SK-N-SH (cell line): ENCODE measurements around the gene G3BP1.

ENCODE experiments used
- EP300 ChIP-seq, 2 experiments: IDR thresholded peaks; 2 replicates each; pipeline versions ENCODE4 v1.4.0 to v1.6.1; 2012; ENCODE audit warnings: borderline replicate concordance in 1 of 2, low read depth in 1 of 2, low read length in 1 of 2
- EZH2phosphoT487 ChIP-seq: fragments of 200-600 bp; sonication (generic); IDR thresholded peaks from 2 replicates; pipeline ENCODE4 v1.6.1; 2017; ENCODE audit warnings: low read depth, mixed run types, mild to moderate bottlenecking, antibody characterized with exemption, moderate library complexity, borderline replicate concordance
- FOXM1 ChIP-seq: IDR thresholded peaks from 2 replicates; pipeline ENCODE4 v1.4.0; 2012; ENCODE audit warnings: low read depth, mild to moderate bottlenecking
- RFX5 ChIP-seq: IDR thresholded peaks from 2 replicates; pipeline ENCODE4 v1.6.1; 2012; ENCODE audit warnings: mild to moderate bottlenecking, improper control_type of control experiment, low read length
- SIN3A ChIP-seq: IDR thresholded peaks from 2 replicates; pipeline ENCODE4 v1.6.1; 2012; ENCODE audit warnings: low read depth, mild to moderate bottlenecking, low read length, moderate library complexity, borderline replicate concordance
- TAF1 ChIP-seq: IDR thresholded peaks from 2 replicates; pipeline ENCODE4 v1.6.1; 2012; ENCODE audit warnings: low read depth, mild to moderate bottlenecking, low read length, moderate library complexity, borderline replicate concordance
- TF ChIP-seq, protein P1 (sequence below): fragments of 200-600 bp; sonication (generic); IDR thresholded peaks from 2 replicates; pipeline ENCODE4 v1.6.1; 2017; ENCODE audit warnings: antibody characterized with exemption, mild to moderate bottlenecking, moderate library complexity
- TF ChIP-seq, protein P2 (sequence below): IDR thresholded peaks from 2 replicates; pipeline ENCODE4 v1.4.0; 2012; ENCODE audit warnings: low read depth

DNA sequence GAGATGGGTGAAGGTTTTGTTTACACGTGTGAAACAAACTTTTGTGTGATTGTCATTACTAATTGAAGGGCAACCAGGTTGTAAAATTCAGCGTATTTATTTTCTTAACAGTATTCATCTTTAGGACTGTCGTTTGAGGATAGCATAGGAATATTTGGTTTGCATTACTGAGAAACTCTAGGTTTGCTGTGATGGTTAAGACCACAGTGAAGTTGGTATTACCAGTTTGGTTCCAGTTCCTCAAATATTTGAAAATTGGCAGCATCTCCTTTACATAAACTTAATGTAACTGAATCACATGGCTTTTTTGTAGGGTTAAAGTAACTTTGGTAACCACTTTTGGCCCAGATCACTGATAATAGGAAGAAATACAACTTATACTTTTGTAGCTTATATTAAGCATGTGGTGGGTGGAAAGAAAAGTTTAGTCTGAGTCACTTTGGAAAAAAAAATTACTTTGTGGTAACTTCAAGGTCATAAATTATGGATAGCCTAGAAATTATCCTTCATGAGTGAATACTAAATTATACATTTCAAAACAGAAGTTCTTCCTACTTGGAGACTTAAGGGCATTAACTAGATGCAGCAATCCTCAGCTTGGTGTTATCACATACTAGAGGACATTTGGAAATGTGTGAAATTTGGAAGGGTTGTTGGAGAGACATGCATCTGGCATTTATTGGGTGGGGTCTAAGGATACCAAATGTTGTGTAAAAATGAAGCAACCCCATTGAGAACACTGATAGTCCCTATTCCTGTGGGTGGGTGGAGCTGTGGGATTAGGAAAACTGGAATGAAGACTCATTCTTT lies 33.9 kb downstream of the G3BP1 start:
- TF ChIP-seq, protein P1, sequence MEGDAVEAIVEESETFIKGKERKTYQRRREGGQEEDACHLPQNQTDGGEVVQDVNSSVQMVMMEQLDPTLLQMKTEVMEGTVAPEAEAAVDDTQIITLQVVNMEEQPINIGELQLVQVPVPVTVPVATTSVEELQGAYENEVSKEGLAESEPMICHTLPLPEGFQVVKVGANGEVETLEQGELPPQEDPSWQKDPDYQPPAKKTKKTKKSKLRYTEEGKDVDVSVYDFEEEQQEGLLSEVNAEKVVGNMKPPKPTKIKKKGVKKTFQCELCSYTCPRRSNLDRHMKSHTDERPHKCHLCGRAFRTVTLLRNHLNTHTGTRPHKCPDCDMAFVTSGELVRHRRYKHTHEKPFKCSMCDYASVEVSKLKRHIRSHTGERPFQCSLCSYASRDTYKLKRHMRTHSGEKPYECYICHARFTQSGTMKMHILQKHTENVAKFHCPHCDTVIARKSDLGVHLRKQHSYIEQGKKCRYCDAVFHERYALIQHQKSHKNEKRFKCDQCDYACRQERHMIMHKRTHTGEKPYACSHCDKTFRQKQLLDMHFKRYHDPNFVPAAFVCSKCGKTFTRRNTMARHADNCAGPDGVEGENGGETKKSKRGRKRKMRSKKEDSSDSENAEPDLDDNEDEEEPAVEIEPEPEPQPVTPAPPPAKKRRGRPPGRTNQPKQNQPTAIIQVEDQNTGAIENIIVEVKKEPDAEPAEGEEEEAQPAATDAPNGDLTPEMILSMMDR: no peak
- TF ChIP-seq EZH2phosphoT487 (no peak), SIN3A (no peak), FOXM1 (no peak), TAF1 (no peak), RFX5 (no peak), EP300 (IDR thresholded peaks at IDR 0.05; ENCODE audit: borderline replicate concordance in 1 of 2, low read depth in 1 of 2, low read length in 1 of 2) (no peak)
- TF ChIP-seq, protein P2, sequence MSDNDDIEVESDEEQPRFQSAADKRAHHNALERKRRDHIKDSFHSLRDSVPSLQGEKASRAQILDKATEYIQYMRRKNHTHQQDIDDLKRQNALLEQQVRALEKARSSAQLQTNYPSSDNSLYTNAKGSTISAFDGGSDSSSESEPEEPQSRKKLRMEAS: no peak
